B cell (primary cell): ENCODE data around the gene SUCLG2. TPM values are rescaled to one million over a fixed set of nuclear protein-coding genes. Genes with fewer than 3 reads are reported as not detected.

ENCODE experiments used
- ATAC-seq: fragments of 200-7000 bp; cut with Tn5 transposase; one replicate; pipeline ENCODE4 v1.10.0; 2021; ENCODE audit warnings: low read depth, mild to moderate bottlenecking, moderate number of reproducible peaks, moderate library complexity
- CTCF ChIA-PET: fragments of 350-600 bp; sonication (Branson Sonifier 250); formaldehyde crosslinking; loops from one replicate; lab custom pipeline; 2021; ENCODE audit warnings: antibody characterized with exemption, inconsistent platforms; lab: Charles Lee
- POLR2A ChIA-PET: fragments of 350-600 bp; sonication (Branson Sonifier 250); formaldehyde crosslinking; loops from one replicate; lab custom pipeline; 2021; ENCODE audit warnings: antibody characterized with exemption; lab: Charles Lee
- DNase-seq: peaks from one replicate; pipeline ENCODE4 v3.0.0; 2013
- H2AFZ ChIP-seq: 2 replicates; pipeline ENCODE4 v1.6.1; 2012; ENCODE audit warnings: mild to moderate bottlenecking, low read depth, low read length; ENCODE audit not compliant: insufficient read depth, poor library complexity, severe bottlenecking
- H3K27ac ChIP-seq, 2 donors: 1 replicate in 1 of 2; 2 replicates in 1 of 2; pipeline ENCODE4 v1.5.1; 2012 to 2013; ENCODE audit warnings: low read length in 2 of 2, mild to moderate bottlenecking in 2 of 2, moderate library complexity in 1 of 2
- H3K27me3 ChIP-seq, 4 experiments: fragments of 200-600 bp in 1 of 4; sonication (generic) in 1 of 4; replicated peaks in 1 of 4; 1 replicate in 2 of 4; 2 replicates in 2 of 4; pipeline versions ENCODE4 v1.6.1 to v1.7.0; 2013 to 2016; ENCODE audit warnings: low read length in 3 of 4, mild to moderate bottlenecking in 2 of 4, mixed read lengths in 1 of 4, moderate library complexity in 1 of 4; ENCODE audit not compliant: insufficient read depth in 4 of 4, control insufficient read depth in 3 of 4; ENCODE audit errors: control extremely low read depth in 1 of 4
- H3K36me3 ChIP-seq, 2 experiments: replicated peaks in 1 of 2; 1 replicate in 1 of 2; 2 replicates in 1 of 2; pipeline versions ENCODE4 v1.6.1 to v1.7.1; 2013; ENCODE audit warnings: low read length in 1 of 2; ENCODE audit not compliant: insufficient read depth in 2 of 2, control insufficient read depth in 1 of 2; ENCODE audit errors: control extremely low read depth in 1 of 2, extremely low read depth in 1 of 2
- H3K4me1 ChIP-seq, 2 donors: fragments of 200-600 bp in 1 of 2; sonication (generic) in 1 of 2; 1 replicate in 1 of 2; 2 replicates in 1 of 2; pipeline versions ENCODE4 v1.5.1 to v1.6.1; 2013 to 2017; ENCODE audit warnings: low read length in 2 of 2; ENCODE audit not compliant: control insufficient read depth in 2 of 2, insufficient read depth in 2 of 2
- H3K4me2 ChIP-seq: replicated peaks from 2 replicates; pipeline ENCODE3; 2012; ENCODE audit warnings: mild to moderate bottlenecking, low read depth, low read length; ENCODE audit not compliant: poor library complexity, severe bottlenecking
- H3K4me3 ChIP-seq, 5 experiments: fragments of 200-600 bp in 1 of 5; sonication (generic) in 1 of 5; 1 replicate in 3 of 5; 2 replicates in 2 of 5; pipeline versions ENCODE4 v1.5.1 to v1.7.0; 2011 to 2016; ENCODE audit warnings: low read length in 4 of 5, mild to moderate bottlenecking in 4 of 5, low read depth in 2 of 5, control low read depth in 1 of 5, moderate library complexity in 1 of 5; ENCODE audit not compliant: insufficient read depth in 1 of 5; ENCODE audit errors: control extremely low read depth in 1 of 5, extremely low read depth in 1 of 5
- H3K79me2 ChIP-seq: fragments of 200-600 bp; sonication (generic); one replicate; pipeline ENCODE4 v1.6.0; 2016; ENCODE audit warnings: low read length; ENCODE audit not compliant: control insufficient read depth, insufficient read depth
- H3K9ac ChIP-seq: fragments of 200-600 bp; sonication (generic); 2 replicates; pipeline ENCODE4 v1.6.1; 2017; ENCODE audit warnings: mild to moderate bottlenecking, low read length, moderate library complexity
- H3K9me3 ChIP-seq, 3 donors: one replicate each; pipeline versions ENCODE4 v1.6.1 to v1.7.1; 2013; ENCODE audit warnings: low read length in 2 of 3; ENCODE audit not compliant: control insufficient read depth in 2 of 3, insufficient read depth in 1 of 3; ENCODE audit errors: control extremely low read depth in 1 of 3
- H4K20me1 ChIP-seq: 2 replicates; pipeline ENCODE4 v1.6.0; 2012; ENCODE audit warnings: mild to moderate bottlenecking, low read length; ENCODE audit not compliant: insufficient read depth, control insufficient read depth, poor library complexity, severe bottlenecking
- H3K27ac Mint-ChIP-seq: one replicate; pipeline ENCODE4 v1.8.0; 2021; ENCODE audit warnings: mixed read lengths
- H3K27me3 Mint-ChIP-seq: one replicate; pipeline ENCODE4 v1.8.0; 2021; ENCODE audit warnings: mixed read lengths
- H3K4me1 Mint-ChIP-seq: one replicate; pipeline ENCODE4 v1.8.0; 2021; ENCODE audit warnings: mixed read lengths
- H3K4me3 Mint-ChIP-seq: one replicate; pipeline ENCODE4 v1.8.0; 2021; ENCODE audit warnings: mixed read lengths
- H3K9me3 Mint-ChIP-seq: one replicate; pipeline ENCODE4 v1.8.0; 2022; ENCODE audit warnings: mixed read lengths; ENCODE audit not compliant: insufficient read depth
- CTCF ChIP-seq: fragments of 200-600 bp; IDR thresholded peaks from one replicate; pipeline ENCODE4 v1.8.0; 2022; ENCODE audit warnings: antibody characterized with exemption, mild to moderate bottlenecking
- EZH2 ChIP-seq: IDR thresholded peaks from 2 replicates; pipeline ENCODE4 v1.6.1; 2012; ENCODE audit warnings: borderline replicate concordance, low read depth, mild to moderate bottlenecking, moderate library complexity, low read length; ENCODE audit not compliant: insufficient read depth, poor library complexity, severe bottlenecking
- WGBS: methylation state at CpG from one replicate; pipeline ENCODE4 v1.1.5; 2013; ENCODE audit warnings: missing lambda C conversion rate; ENCODE audit not compliant: insufficient coverage; 5-methylcytosine and 5-hydroxymethylcytosine counted together
- intact Hi-C: fragments of 100-400 bp; cut with micrococcal nuclease; formaldehyde crosslinking; loops from one replicate; pipeline ENCODE4 v1.10.0; 2022
- polyA plus RNA-seq: library from polyadenylated mRNA; depleted of rRNA; stranded (reverse); fragments of >200 nt; gene quantifications from 2 replicates; pipeline ENCODE4 v1.2.3, GENCODE V29; 2012
- total RNA-seq, 2 donors: library from RNA; stranded (reverse); fragments of 120-200 nt in 1 of 2; gene quantifications; 1 replicate in 1 of 2; 2 replicates in 1 of 2; pipeline versions ENCODE4 v1.2.3 to v1.2.4, GENCODE V29; 2013 to 2022

SUCLG2 gene
- total and polyA plus RNA-seq, 2 donors (not counting 1 experiment from before 2014, with no cell fraction given), result 9.1 to 35.8 TPM

DNA sequence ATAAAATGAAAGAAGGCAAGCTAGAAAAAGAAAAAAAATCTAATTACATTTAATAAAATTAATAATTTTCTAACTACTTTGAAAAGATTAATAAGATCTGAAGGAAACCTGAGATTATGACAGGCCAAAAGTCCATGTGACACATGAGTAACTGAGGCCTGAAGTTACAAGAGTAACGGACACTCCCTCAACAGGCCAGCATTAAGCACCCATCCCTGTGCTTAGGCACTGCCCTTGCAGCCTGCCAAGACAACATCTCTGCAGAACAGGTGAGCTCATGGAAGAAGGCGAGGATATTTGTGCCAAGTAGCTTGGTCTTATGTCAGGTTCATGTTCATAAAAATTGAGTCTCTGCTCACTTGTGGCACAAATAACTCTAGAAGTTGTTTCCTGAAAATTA, 31.8 kb downstream of the SUCLG2 start:
- Mint-ChIP-seq H3K4me1 (peaks cover 38% of the 10 kb centered on the region), H3K27me3 (no peaks in the 10 kb centered on the region), H3K9me3 (no peaks in the 10 kb centered on the region), H3K4me3 (no peak overlapping the region), H3K27ac (peak overlapping the region; percentile 7)
- H3K9me3 ChIP-seq, result peaks cover 0 to 1% (median 0%) of the 10 kb centered on the region in 3 donors
- ATAC-seq (no peak), DNase-seq (no peak)
- WGBS, result 100% methylated on average over 2 of the region's 2 CpGs
- H3K4me1 ChIP-seq, result peaks cover 0 to 3% of the 10 kb centered on the region in 2 donors
- no peak overlapping the region for H3K4me2 ChIP-seq
- no peaks in the 10 kb centered on the region for H3K27me3 ChIP-seq
- no peak overlapping the region for H3K4me3 ChIP-seq
- H3K9ac ChIP-seq, result no peak overlapping the region
- H3K36me3 ChIP-seq, result peaks cover 14 to 26% of the 10 kb centered on the region in 2 experiments
- H3K27ac ChIP-seq, result no peak overlapping the region
- ChIA-PET CTCF (no interaction called here), POLR2A (no interaction called here)
- no peak overlapping the region for H2AFZ ChIP-seq
- peaks cover 44% of the 10 kb centered on the region for H3K79me2 ChIP-seq
- peaks cover 22% of the 10 kb centered on the region for H4K20me1 ChIP-seq
- intact Hi-C loops, result no loop called here
- no peak for TF ChIP-seq EZH2

DNA sequence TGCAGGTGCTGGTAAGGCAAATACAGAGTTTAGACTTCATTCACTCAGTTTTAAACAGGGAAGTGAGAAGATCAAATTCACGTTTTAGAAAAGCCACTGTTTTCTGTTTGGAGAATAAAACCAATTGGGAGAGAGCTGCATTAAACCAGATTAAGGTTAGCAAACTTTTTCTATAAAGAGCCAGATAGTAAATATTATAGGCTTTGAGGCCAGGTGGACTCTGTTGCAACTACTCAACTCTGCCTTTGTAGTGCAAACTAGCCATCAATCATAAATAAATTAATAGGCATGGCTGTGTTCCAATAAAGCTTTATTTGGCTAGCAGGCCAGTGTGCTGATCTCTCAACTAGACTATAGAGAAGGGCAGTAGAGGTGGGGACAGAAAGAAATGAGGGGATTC, 33.5 kb downstream of the SUCLG2 start:
- peaks cover 16 to 38% of the 10 kb centered on the region in 2 experiments for H3K36me3 ChIP-seq
- CTCF ChIA-PET, result interaction anchor here (1.3 kb wide), 1 partner anchor 12 kb away, joined by 3 read pairs; no protein-coding TSS in a partner anchor
- DNase-seq (no peak), ATAC-seq (no peak)
- peaks cover 2% of the 10 kb centered on the region for H3K9me3 Mint-ChIP-seq
- no peak overlapping the region for H3K27ac ChIP-seq
- intact Hi-C loops, result no loop called here
- WGBS, result no CpG with 5 or more reads among the region's 1 CpG
- H2AFZ ChIP-seq, result no peak overlapping the region
- peaks cover 36% of the 10 kb centered on the region for H3K79me2 ChIP-seq
- H3K27me3 Mint-ChIP-seq, result no peaks in the 10 kb centered on the region
- no peak overlapping the region for H3K4me2 ChIP-seq
- no peak for TF ChIP-seq EZH2
- no peak for TF ChIP-seq CTCF
- H3K4me3 ChIP-seq, result no peak overlapping the region
- no peak overlapping the region for H3K4me3 Mint-ChIP-seq
- peaks cover 10% of the 10 kb centered on the region for H4K20me1 ChIP-seq
- peaks cover 37% of the 10 kb centered on the region for H3K4me1 Mint-ChIP-seq
- no peak overlapping the region for H3K27ac Mint-ChIP-seq
- POLR2A ChIA-PET, result no interaction called here
- H3K4me1 ChIP-seq, result peaks cover 0 to 3% of the 10 kb centered on the region in 2 donors
- H3K9ac ChIP-seq, result no peak overlapping the region
- no peaks in the 10 kb centered on the region for H3K27me3 ChIP-seq
- peaks cover 0 to 1% (median 0%) of the 10 kb centered on the region in 3 donors for H3K9me3 ChIP-seq
